GM23248 (cell line): ENCODE results near the gene C9.

ENCODE experiments used
- EZH2 ChIP-seq: fragments of 200-600 bp; sonication (generic); IDR thresholded peaks from 2 replicates; pipeline ENCODE4 v1.6.1; 2018; ENCODE audit warnings: antibody characterized with exemption, mild to moderate bottlenecking; ENCODE audit not compliant: insufficient read depth, poor library complexity, severe bottlenecking
- EZH2phosphoT487 ChIP-seq: fragments of 200-600 bp; sonication (generic); IDR thresholded peaks from 2 replicates; pipeline ENCODE4 v1.6.1; 2018; ENCODE audit warnings: antibody characterized with exemption, moderate library complexity, mild to moderate bottlenecking, low read depth; ENCODE audit not compliant: insufficient read depth

DNA sequence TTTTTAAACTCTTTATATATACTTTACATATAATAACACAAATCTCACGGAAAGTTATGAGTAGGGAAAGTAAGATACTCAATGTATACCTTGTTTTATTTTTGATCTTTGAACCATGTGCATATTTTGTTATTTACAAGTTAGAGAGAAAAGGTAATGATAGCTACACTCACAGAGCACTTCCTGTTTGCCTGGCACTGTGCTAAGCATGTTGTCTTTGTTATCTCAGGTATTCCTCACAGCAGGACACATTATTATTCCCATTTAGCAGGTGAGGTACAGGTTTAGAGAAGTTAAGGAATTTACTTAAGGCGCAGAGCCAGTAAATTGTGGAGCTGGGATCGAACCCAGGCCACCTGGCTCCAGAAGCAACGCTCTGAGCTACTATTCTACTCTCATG is 3.0 kb downstream of the C9 start:
- TF ChIP-seq EZH2 (no peak), EZH2phosphoT487 (no peak)
